ENCODE data around the gene LLGL2. TPM values are rescaled to one million over a fixed set of nuclear protein-coding genes. Genes with fewer than 3 reads are reported as not detected.
A peak's percentile ranks its signal among the peaks of the same experiment; 100 is the strongest.

LLGL2 gene
- total RNA-seq, 1 experiment from 2014 or later = 19.8 TPM

GRCh38 chr17:75616521-75617122 is 91.1 kb downstream of the LLGL2 start:
- intact Hi-C loops (cut with micrococcal nuclease) = no loop called here
- Mint-ChIP-seq H3K4me3 (ENCODE audit: unreplicated experiment) (no peak overlapping the region), H3K4me1 (ENCODE audit: insufficient read depth, unreplicated experiment) (no peaks in the 10 kb centered on the region), H3K27ac (ENCODE audit: low read depth, unreplicated experiment) (no peak overlapping the region), H3K27me3 (ENCODE audit: insufficient read depth, unreplicated experiment) (no peaks in the 10 kb centered on the region), H3K36me3 (ENCODE audit: insufficient read depth, unreplicated experiment) (no peaks in the 10 kb centered on the region), H3K9me3 (ENCODE audit: unreplicated experiment) (no peaks in the 10 kb centered on the region)
- POLR2A ChIA-PET = interaction anchor here (0.6 to 1.6 kb wide), 3 partner anchors 8 to 390 kb away, joined by 3 to 5 read pairs (median 3); no protein-coding TSS in a partner anchor
- CTCF ChIA-PET = interaction anchor here (0.6 to 2.9 kb wide), 4 partner anchors 9 to 39 kb away, joined by 3 to 25 read pairs (median 3); partner anchors contain the start of gene SMIM5
- BruUV-seq (replicated peaks) = no TSS peak
- DNase-seq (ENCODE audit: unreplicated experiment) = no peak
- TF ChIP-seq CTCF (IDR thresholded peaks at IDR 0.05; ENCODE audit: unreplicated experiment) = no peak

- H3K4me1 Mint-ChIP-seq (ENCODE audit: insufficient read depth, unreplicated experiment) = no peaks in the 10 kb centered on the region
- no peak for DNase-seq (ENCODE audit: unreplicated experiment)
- BruUV-seq (replicated peaks) = no TSS peak
- ChIA-PET POLR2A (interaction anchor here (1.6 kb wide), 1 partner anchor 9 kb away, joined by 5 read pairs; no protein-coding TSS in a partner anchor), CTCF (interaction anchor here (0.6 to 2.9 kb wide), 2 partner anchors 16 to 38 kb away, joined by 3 to 25 read pairs; partner anchors contain the start of gene SMIM5)
- no peak overlapping the region for H3K27ac Mint-ChIP-seq (ENCODE audit: low read depth, unreplicated experiment)
- no peaks in the 10 kb centered on the region for H3K9me3 Mint-ChIP-seq (ENCODE audit: unreplicated experiment)
- H3K36me3 Mint-ChIP-seq (ENCODE audit: insufficient read depth, unreplicated experiment) = no peaks in the 10 kb centered on the region
- TF ChIP-seq CTCF (IDR thresholded peaks at IDR 0.05; ENCODE audit: unreplicated experiment) = no peak
- no peak overlapping the region for H3K4me3 Mint-ChIP-seq (ENCODE audit: unreplicated experiment)
- intact Hi-C loops (cut with micrococcal nuclease) = no loop called here
- H3K27me3 Mint-ChIP-seq (ENCODE audit: insufficient read depth, unreplicated experiment) = peaks cover 6% of the 10 kb centered on the region
These were observed 91.7 kb downstream of the LLGL2 start for GRCh38 chr17:75617218-75617617.

- no peaks in the 10 kb centered on the region for H3K9me3 Mint-ChIP-seq (ENCODE audit: unreplicated experiment)
- no TSS peak for BruUV-seq (replicated peaks)
- POLR2A ChIA-PET = interaction anchor here (1.6 kb wide), 1 partner anchor 9 kb away, joined by 5 read pairs; no protein-coding TSS in a partner anchor
- H3K36me3 Mint-ChIP-seq (ENCODE audit: insufficient read depth, unreplicated experiment) = no peaks in the 10 kb centered on the region
- CTCF ChIA-PET = interaction anchor here (2.9 kb wide), 1 partner anchor 16 kb away, joined by 25 read pairs; the partner anchor contains the start of gene SMIM5
- no peak for DNase-seq (ENCODE audit: unreplicated experiment)
- intact Hi-C loops (cut with micrococcal nuclease) = no loop called here
- H3K27me3 Mint-ChIP-seq (ENCODE audit: insufficient read depth, unreplicated experiment) = peaks cover 10% of the 10 kb centered on the region
- no peak overlapping the region for H3K27ac Mint-ChIP-seq (ENCODE audit: low read depth, unreplicated experiment)
- TF ChIP-seq CTCF (IDR thresholded peaks at IDR 0.05; ENCODE audit: unreplicated experiment) = no peak
- H3K4me1 Mint-ChIP-seq (ENCODE audit: insufficient read depth, unreplicated experiment) = no peaks in the 10 kb centered on the region
- no peak overlapping the region for H3K4me3 Mint-ChIP-seq (ENCODE audit: unreplicated experiment)
These were observed 92.2 kb downstream of the LLGL2 start for GRCh38 chr17:75617675-75618074.

GRCh38 chr17:75619506-75620431 is 94.3 kb downstream of the LLGL2 start:
- POLR2A ChIA-PET = interaction anchor here (0.6 to 2.6 kb wide), 4 partner anchors 14 to 391 kb away, joined by 3 to 13 read pairs (median 3); partner anchors contain the start of gene SMIM5
- H3K36me3 Mint-ChIP-seq (ENCODE audit: insufficient read depth, unreplicated experiment) = no peaks in the 10 kb centered on the region
- no peaks in the 10 kb centered on the region for H3K4me1 Mint-ChIP-seq (ENCODE audit: insufficient read depth, unreplicated experiment)
- BruUV-seq (replicated peaks) = no TSS peak
- peak overlapping the region; percentile 42 for H3K27ac Mint-ChIP-seq (ENCODE audit: low read depth, unreplicated experiment)
- peak; percentile 33 for DNase-seq (ENCODE audit: unreplicated experiment)
- intact Hi-C loops (cut with micrococcal nuclease) = no loop called here
- no peak overlapping the region for H3K4me3 Mint-ChIP-seq (ENCODE audit: unreplicated experiment)
- TF ChIP-seq CTCF (IDR thresholded peaks at IDR 0.05; ENCODE audit: unreplicated experiment) = peak; percentile 34
- H3K9me3 Mint-ChIP-seq (ENCODE audit: unreplicated experiment) = no peaks in the 10 kb centered on the region
- CTCF ChIA-PET = interaction anchor here (0.5 to 3.4 kb wide), 7 partner anchors 10 to 73 kb away, joined by 3 to 24 read pairs (median 4); partner anchors contain the start of gene SMIM5
- peaks cover 17% of the 10 kb centered on the region for H3K27me3 Mint-ChIP-seq (ENCODE audit: insufficient read depth, unreplicated experiment)
